DOHH2 (cell line): ENCODE results near the gene KCNQ1.

Experiments used
- CTCF ChIP-seq: fragments of 200-600 bp; sonication (generic); IDR thresholded peaks from one replicate; pipeline ENCODE4 v1.5.1; 2014; ENCODE audit warnings: antibody characterized with exemption, mild to moderate bottlenecking, low read depth, low read length; ENCODE audit not compliant: poor library complexity, severe bottlenecking
- EZH2phosphoT487 ChIP-seq: fragments of 200-600 bp; sonication (generic); IDR thresholded peaks from 2 replicates; pipeline ENCODE4 v1.6.1; 2017; ENCODE audit warnings: borderline replicate concordance, mild to moderate bottlenecking, antibody characterized with exemption, low read length, moderate library complexity, mixed read lengths

- no peak for TF ChIP-seq CTCF
- TF ChIP-seq EZH2phosphoT487: no peak
These were observed 368.5 kb downstream of the KCNQ1 start for GRCh38 chr11:2813141-2813908.
